ENCODE results near the gene NEIL1. TPM values are rescaled to one million over a fixed set of nuclear protein-coding genes. Genes with fewer than 3 reads are reported as not detected.

NEIL1 gene
- total and polyA plus RNA-seq, 2 of the 8 experiments (the other 6 are each of a cell fraction or from before 2014, with no cell fraction given): 10.4 to 10.9 TPM

DNA sequence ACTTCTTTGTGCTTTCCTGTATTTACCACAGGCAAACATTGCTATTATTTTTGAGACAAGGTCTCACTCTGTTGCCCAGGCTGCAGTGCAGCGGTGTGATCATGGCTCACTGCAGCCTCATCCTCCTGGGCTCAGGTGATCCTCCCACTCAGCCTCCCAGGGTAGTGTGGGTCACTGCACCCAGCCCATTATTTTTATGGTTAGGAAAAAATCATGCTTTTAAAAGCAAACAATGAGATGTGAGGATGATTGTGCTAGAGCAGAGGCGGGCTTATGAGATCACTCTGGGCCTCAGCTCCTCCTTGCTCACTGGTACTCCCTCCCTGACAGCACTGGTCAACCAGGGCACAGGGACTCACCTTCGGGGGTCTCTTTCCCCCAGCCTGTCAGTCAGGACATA, 19.3 kb downstream of the NEIL1 start:
- no peak overlapping the region for H4K5ac ChIP-seq (ENCODE audit: insufficient read length, low read depth, low read length)
- H3K27ac ChIP-seq (ENCODE audit: low read depth, low read length): no peak overlapping the region
- H3K9me3 ChIP-seq (ENCODE audit: insufficient read depth in 2 of 2, low read depth in 1 of 2, low read length in 1 of 2): no peaks in the 10 kb centered on the region
- H2BK12ac ChIP-seq (ENCODE audit: low read depth, low read length): no peak overlapping the region
- H3K4ac ChIP-seq (replicated peaks; ENCODE audit: insufficient read length, low read depth, low read length): no peak overlapping the region
- no peak overlapping the region for H4K91ac ChIP-seq (replicated peaks; ENCODE audit: insufficient read length, low read length)
- no peak for DNase-seq (ENCODE audit: low read depth in 1 of 2, low spot score in 2 of 2)
- ChIA-PET POLR2A (ENCODE audit: partially characterized antibody) (interaction anchor here (0.7 to 5.2 kb wide), 5 partner anchors 11 to 370 kb away, joined by 3 to 40 read pairs (median 6); partner anchors contain the start of genes NEIL1, SIN3A and SNX33), CTCF (ENCODE audit: partially characterized antibody) (interaction anchor here (0.7 to 1.0 kb wide), 3 partner anchors 13 to 400 kb away, joined by 3 read pairs; no protein-coding TSS in a partner anchor)
- H2BK15ac ChIP-seq (ENCODE audit: low read length): no peak overlapping the region
- H3K14ac ChIP-seq (ENCODE audit: insufficient read length): no peak overlapping the region
- H3K4me1 ChIP-seq (replicated peaks in 1 of 4; ENCODE audit: control insufficient read depth in 3 of 4, insufficient read depth in 4 of 4, low read length in 3 of 4): peaks cover 0 to 4% (median 1%) of the 10 kb centered on the region in 4 experiments; a peak in 4 of 7 replicates
- no peaks in the 10 kb centered on the region for H3K79me1 ChIP-seq (ENCODE audit: low read depth, low read length)
- H3K4me2 ChIP-seq (ENCODE audit: insufficient read depth in 1 of 2, low read depth in 2 of 2, low read length in 2 of 2): no peak overlapping the region
- H2BK120ac ChIP-seq (replicated peaks; ENCODE audit: low read depth, low read length): no peak overlapping the region
- H3K9ac ChIP-seq (replicated peaks in 1 of 4; ENCODE audit: extremely low read depth in 1 of 4, low read depth in 3 of 4, low read length in 3 of 4): no peak overlapping the region
- H4K20me1 ChIP-seq (replicated peaks in 1 of 2; ENCODE audit: control insufficient read depth in 1 of 2, insufficient read depth in 2 of 2, low read length in 2 of 2): peaks cover 0 to 5% of the 10 kb centered on the region in 2 experiments
- H4K8ac ChIP-seq (ENCODE audit: extremely low read depth, insufficient read depth, low read length): no peak overlapping the region
- H3K23ac ChIP-seq (ENCODE audit: insufficient read length): no peak overlapping the region
- no peak overlapping the region for H3K18ac ChIP-seq (ENCODE audit: extremely low read depth, low read length)
- no peak overlapping the region for H2BK5ac ChIP-seq (ENCODE audit: low read depth, low read length)
- FAIRE-seq: no peak
- H3K79me2 ChIP-seq (ENCODE audit: control insufficient read depth in 1 of 2, insufficient read depth in 2 of 2, low read length in 2 of 2): no peaks in the 10 kb centered on the region
- H2AK5ac ChIP-seq (ENCODE audit: low read depth, low read length): no peak overlapping the region
- H2AFZ ChIP-seq (ENCODE audit: low read length): no peak overlapping the region
- WGBS, 2 experiments (ENCODE audit: extremely low coverage in 1 of 2, insufficient coverage in 1 of 2, insufficient read length in 1 of 2, insufficient replicate concordance in 2 of 2, low coverage in 1 of 2, low lambda C conversion rate in 2 of 2, missing lambda C conversion rate in 1 of 2): 91% methylated on average over 3 of the region's 3 CpGs; no CpG with 5 or more reads in 1 of the 2 experiments
- no peak overlapping the region for H2BK20ac ChIP-seq (ENCODE audit: low read length)
- peaks cover 4% of the 10 kb centered on the region for H3K23me2 ChIP-seq (ENCODE audit: low read depth, low read length)
- no peak overlapping the region for H3K56ac ChIP-seq (replicated peaks; ENCODE audit: insufficient read length, low read depth, low read length)
- peaks cover 0 to 16% (median 6%) of the 10 kb centered on the region in 4 experiments; a peak in 6 of 8 replicates for H3K36me3 ChIP-seq (ENCODE audit: control insufficient read depth in 2 of 4, insufficient read depth in 4 of 4, low read length in 3 of 4)
- H3K27me3 ChIP-seq (replicated peaks in 1 of 4; ENCODE audit: control insufficient read depth in 3 of 4, extremely low read depth in 1 of 4, insufficient read depth in 3 of 4, low read length in 3 of 4): no peaks in the 10 kb centered on the region
- no peak overlapping the region for H3K4me3 ChIP-seq (ENCODE audit: extremely low read depth in 1 of 4, insufficient read depth in 2 of 4, low read depth in 3 of 4, low read length in 4 of 4)
- TF ChIP-seq MAFK (IDR thresholded peaks at IDR 0.05; ENCODE audit: low read depth, low read length): no peak
- TF ChIP-seq SAP30 (IDR thresholded peaks at IDR 0.05; ENCODE audit: insufficient read depth, insufficient replicate concordance, low read length): no peak
- TF ChIP-seq SP1 (IDR thresholded peaks at IDR 0.05; ENCODE audit: low read depth, low read length): no peak
- TF ChIP-seq POU5F1 (IDR thresholded peaks at IDR 0.05; ENCODE audit: low read depth, low read length): no peak
- TF ChIP-seq, protein P1, sequence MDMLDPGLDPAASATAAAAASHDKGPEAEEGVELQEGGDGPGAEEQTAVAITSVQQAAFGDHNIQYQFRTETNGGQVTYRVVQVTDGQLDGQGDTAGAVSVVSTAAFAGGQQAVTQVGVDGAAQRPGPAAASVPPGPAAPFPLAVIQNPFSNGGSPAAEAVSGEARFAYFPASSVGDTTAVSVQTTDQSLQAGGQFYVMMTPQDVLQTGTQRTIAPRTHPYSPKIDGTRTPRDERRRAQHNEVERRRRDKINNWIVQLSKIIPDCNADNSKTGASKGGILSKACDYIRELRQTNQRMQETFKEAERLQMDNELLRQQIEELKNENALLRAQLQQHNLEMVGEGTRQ (IDR thresholded peaks at IDR 0.05; ENCODE audit: low read length): no peak
- TF ChIP-seq HDAC2 (IDR thresholded peaks at IDR 0.05; ENCODE audit: borderline replicate concordance in 1 of 2, low read depth in 2 of 2, low read length in 2 of 2): no peak
- no peak for TF ChIP-seq CHD1 (IDR thresholded peaks at IDR 0.05; ENCODE audit: low read depth, low read length)
- no peak for TF ChIP-seq KDM5A (IDR thresholded peaks at IDR 0.05; ENCODE audit: low read length)
- TF ChIP-seq TAF7 (optimal IDR thresholded peaks at IDR 0.05; ENCODE audit: borderline replicate concordance, low read depth, low read length): no peak
- no peak for TF ChIP-seq RBBP5 (IDR thresholded peaks at IDR 0.05; ENCODE audit: borderline replicate concordance, low read depth, low read length)
- TF ChIP-seq, protein P2, sequence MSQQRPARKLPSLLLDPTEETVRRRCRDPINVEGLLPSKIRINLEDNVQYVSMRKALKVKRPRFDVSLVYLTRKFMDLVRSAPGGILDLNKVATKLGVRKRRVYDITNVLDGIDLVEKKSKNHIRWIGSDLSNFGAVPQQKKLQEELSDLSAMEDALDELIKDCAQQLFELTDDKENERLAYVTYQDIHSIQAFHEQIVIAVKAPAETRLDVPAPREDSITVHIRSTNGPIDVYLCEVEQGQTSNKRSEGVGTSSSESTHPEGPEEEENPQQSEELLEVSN (IDR thresholded peaks at IDR 0.05): no peak
- TF ChIP-seq BCL11A (IDR thresholded peaks at IDR 0.05; ENCODE audit: low read depth in 2 of 2, low read length in 2 of 2): no peak
